Neuronal stem cell (in vitro differentiated cells): ENCODE results near the gene HGS.

Experiments used
- DNase-seq: peaks from one replicate; pipeline ENCODE4 v3.0.0-alpha.2; 2013; ENCODE audit warnings: low spot score
- H2AFZ ChIP-seq: one replicate; pipeline ENCODE4 v1.6.1; 2013; ENCODE audit warnings: mild to moderate bottlenecking, low read length, inconsistent platforms
- H2AK5ac ChIP-seq: 2 replicates; pipeline ENCODE4 v1.6.1; 2013; ENCODE audit warnings: low read depth, mild to moderate bottlenecking, inconsistent platforms, low read length, moderate library complexity, mixed read lengths
- H2BK120ac ChIP-seq: 2 replicates; pipeline ENCODE4 v1.6.1; 2013; ENCODE audit warnings: low read depth, mild to moderate bottlenecking, inconsistent platforms, low read length, moderate library complexity, mixed read lengths
- H2BK12ac ChIP-seq: one replicate; pipeline ENCODE4 v1.6.1; 2013; ENCODE audit warnings: low read length, inconsistent platforms
- H2BK15ac ChIP-seq: 2 replicates; pipeline ENCODE4 v1.6.1; 2013; ENCODE audit warnings: mild to moderate bottlenecking, low read length, inconsistent platforms, mixed read lengths
- H2BK5ac ChIP-seq: one replicate; pipeline ENCODE4 v1.6.1; 2013; ENCODE audit warnings: inconsistent platforms, mild to moderate bottlenecking, low read length, moderate library complexity
- H3K14ac ChIP-seq: one replicate; pipeline ENCODE4 v1.6.1; 2013; ENCODE audit warnings: low read length, inconsistent platforms
- H3K18ac ChIP-seq: 2 replicates; pipeline ENCODE4 v1.6.1; 2013; ENCODE audit warnings: low read length, inconsistent platforms
- H3K23ac ChIP-seq: 2 replicates; pipeline ENCODE4 v1.6.1; 2013; ENCODE audit warnings: low read depth, mild to moderate bottlenecking, mixed read lengths, low read length, inconsistent platforms; ENCODE audit not compliant: poor library complexity
- H3K27ac ChIP-seq: replicated peaks from 3 replicates; pipeline ENCODE4 v1.5.1; 2013; ENCODE audit warnings: low read length, inconsistent platforms
- H3K27me3 ChIP-seq, 3 experiments: 2 replicates each; pipeline ENCODE4 v1.6.1; 2013; ENCODE audit warnings: low read length in 3 of 3, mild to moderate bottlenecking in 2 of 3, inconsistent platforms in 1 of 3, low read depth in 1 of 3, mixed read lengths in 1 of 3, moderate library complexity in 1 of 3; ENCODE audit not compliant: control insufficient read depth in 3 of 3, insufficient read depth in 3 of 3
- H3K36me3 ChIP-seq, 2 donors: replicated peaks in 1 of 2; 2 replicates each; pipeline ENCODE4 v1.6.1; 2013; ENCODE audit warnings: low read length in 2 of 2; ENCODE audit not compliant: control insufficient read depth in 2 of 2, insufficient read depth in 2 of 2
- H3K4ac ChIP-seq: 2 replicates; pipeline ENCODE4 v1.6.1; 2013; ENCODE audit warnings: inconsistent platforms, mild to moderate bottlenecking, low read length, moderate library complexity
- H3K4me1 ChIP-seq, 2 donors: 1 replicate in 1 of 2; 2 replicates in 1 of 2; pipeline ENCODE4 v1.6.1; 2013; ENCODE audit warnings: low read length in 2 of 2, low read depth in 1 of 2; ENCODE audit not compliant: control insufficient read depth in 2 of 2, insufficient read depth in 1 of 2
- H3K4me2 ChIP-seq: one replicate; pipeline ENCODE4 v1.6.1; 2013; ENCODE audit warnings: mild to moderate bottlenecking, low read length, inconsistent platforms; ENCODE audit not compliant: insufficient read depth, poor library complexity, severe bottlenecking
- H3K4me3 ChIP-seq, 2 donors: 2 replicates each; pipeline ENCODE4 v1.5.1; 2013; ENCODE audit warnings: low read length in 2 of 2, mild to moderate bottlenecking in 2 of 2, inconsistent platforms in 1 of 2, moderate library complexity in 1 of 2
- H3K79me1 ChIP-seq: one replicate; pipeline ENCODE4 v1.6.1; 2013; ENCODE audit warnings: low read depth, mild to moderate bottlenecking, inconsistent platforms, low read length, moderate library complexity
- H3K9ac ChIP-seq: one replicate; pipeline ENCODE4 v1.6.1; 2013; ENCODE audit warnings: mild to moderate bottlenecking, low read depth, low read length, inconsistent platforms; ENCODE audit not compliant: poor library complexity
- H3K9me3 ChIP-seq, 2 donors: replicated peaks in 1 of 2; 2 replicates each; pipeline versions ENCODE3 to v1.6.1; 2013; ENCODE audit warnings: low read length in 2 of 2, mild to moderate bottlenecking in 2 of 2, inconsistent platforms in 1 of 2, low read depth in 1 of 2, mixed read lengths in 1 of 2, moderate library complexity in 1 of 2; ENCODE audit not compliant: control insufficient read depth in 2 of 2, insufficient read depth in 1 of 2
- H4K8ac ChIP-seq: one replicate; pipeline ENCODE4 v1.6.1; 2013; ENCODE audit warnings: low read depth, mild to moderate bottlenecking, inconsistent platforms, low read length, moderate library complexity
- H4K91ac ChIP-seq: one replicate; pipeline ENCODE4 v1.6.1; 2013; ENCODE audit warnings: low read length, low read depth, mild to moderate bottlenecking, inconsistent platforms; ENCODE audit not compliant: poor library complexity
- WGBS, 2 donors: extraction: QIAGEN DNeasy Blood & Tissue Kit; methylation state at CpG; one replicate each; pipeline ENCODE4 v1.1.7; 2013; ENCODE audit warnings: missing lambda C conversion rate in 2 of 2, mixed read lengths in 1 of 2; ENCODE audit not compliant: insufficient read length in 2 of 2, insufficient replicate concordance in 1 of 2; ENCODE audit errors: extremely low coverage in 2 of 2; 5-methylcytosine and 5-hydroxymethylcytosine counted together

HGS gene

GRCh38 chr17:81723651-81724209 lies 39.9 kb downstream of the HGS start:
- H3K14ac ChIP-seq, result no peak overlapping the region

GRCh38 chr17:81725439-81725838 lies 41.6 kb downstream of the HGS start:
- no CpG with 5 or more reads among the region's 9 CpGs for WGBS, 2 donors
- no peak overlapping the region for H3K4ac ChIP-seq
- no peak overlapping the region for H2BK12ac ChIP-seq
- H4K8ac ChIP-seq, result no peak overlapping the region
- no peak overlapping the region for H3K18ac ChIP-seq
- no peak overlapping the region for H3K4me2 ChIP-seq
- H3K79me1 ChIP-seq, result no peaks in the 10 kb centered on the region
- H2AFZ ChIP-seq, result no peak overlapping the region
- no peaks in the 10 kb centered on the region for H3K36me3 ChIP-seq
- no peak overlapping the region for H3K4me3 ChIP-seq
- H2AK5ac ChIP-seq, result no peak overlapping the region
- H3K23ac ChIP-seq, result no peak overlapping the region
- H4K91ac ChIP-seq, result no peak overlapping the region
- H2BK120ac ChIP-seq, result no peak overlapping the region
- DNase-seq, result no peak
- no peaks in the 10 kb centered on the region for H3K4me1 ChIP-seq
- no peaks in the 10 kb centered on the region for H3K27me3 ChIP-seq
- no peak overlapping the region for H2BK5ac ChIP-seq
- no peak overlapping the region for H3K14ac ChIP-seq
- H3K9me3 ChIP-seq, result no peaks in the 10 kb centered on the region
- H3K9ac ChIP-seq, result no peak overlapping the region
- no peak overlapping the region for H2BK15ac ChIP-seq
- no peak overlapping the region for H3K27ac ChIP-seq

More at GRCh38 chr17:81723651-81724209, 39.9 kb downstream of the HGS start:
- Histone ChIP-seq H2BK15ac (no peak overlapping the region), H3K4ac (no peak overlapping the region), H3K27ac (no peak overlapping the region), H3K18ac (no peak overlapping the region), H4K91ac (no peak overlapping the region), H2AK5ac (no peak overlapping the region), H2AFZ (no peak overlapping the region), H3K4me2 (no peak overlapping the region), H3K9me3 (no peaks in the 10 kb centered on the region), H2BK5ac (no peak overlapping the region), H2BK120ac (no peak overlapping the region), H3K4me1 (no peaks in the 10 kb centered on the region), H3K36me3 (peaks cover 0 to 12% of the 10 kb centered on the region in 2 donors), H4K8ac (no peak overlapping the region), H3K27me3 (no peaks in the 10 kb centered on the region), H3K4me3 (no peak overlapping the region), H3K79me1 (no peaks in the 10 kb centered on the region), H3K23ac (no peak overlapping the region), H2BK12ac (no peak overlapping the region), H3K9ac (no peak overlapping the region)
- no peak for DNase-seq
- no CpG with 5 or more reads among the region's 12 CpGs for WGBS, 2 donors

GRCh38 chr17:81726004-81726403 lies 42.2 kb downstream of the HGS start:
- H3K36me3 ChIP-seq, result no peaks in the 10 kb centered on the region

GRCh38 chr17:81727324-81728031 lies 43.7 kb downstream of the HGS start:
- H2BK15ac ChIP-seq, result no peak overlapping the region
- no peak overlapping the region for H3K14ac ChIP-seq
- H3K4me3 ChIP-seq, result no peak overlapping the region
- H3K27me3 ChIP-seq, result peaks cover 0 to 6% (median 0%) of the 10 kb centered on the region in 3 experiments
- H3K9ac ChIP-seq, result peak overlapping the region; percentile 72
- no peak for DNase-seq
- H4K91ac ChIP-seq, result no peak overlapping the region
- no peak overlapping the region for H2BK120ac ChIP-seq
- no peaks in the 10 kb centered on the region for H3K79me1 ChIP-seq
- H3K9me3 ChIP-seq, result no peaks in the 10 kb centered on the region
- no peaks in the 10 kb centered on the region for H3K36me3 ChIP-seq
- H2BK12ac ChIP-seq, result no peak overlapping the region
- H3K4ac ChIP-seq, result no peak overlapping the region
- H3K27ac ChIP-seq, result no peak overlapping the region
- H4K8ac ChIP-seq, result no peak overlapping the region
- no CpG with 5 or more reads among the region's 23 CpGs for WGBS, 2 donors
- H2BK5ac ChIP-seq, result peak overlapping the region; percentile 72
- H2AK5ac ChIP-seq, result no peak overlapping the region
- H3K4me2 ChIP-seq, result no peak overlapping the region
- H3K18ac ChIP-seq, result no peak overlapping the region
- peak overlapping the region; percentile 32 for H2AFZ ChIP-seq
- peaks cover 5 to 6% of the 10 kb centered on the region in 2 donors for H3K4me1 ChIP-seq
- H3K23ac ChIP-seq, result peak overlapping the region; percentile 49

More at GRCh38 chr17:81726004-81726403, 42.2 kb downstream of the HGS start:
- Histone ChIP-seq H3K4me2 (no peak overlapping the region), H3K9me3 (no peaks in the 10 kb centered on the region), H3K27ac (no peak overlapping the region), H2AK5ac (no peak overlapping the region), H2BK15ac (no peak overlapping the region), H3K27me3 (no peaks in the 10 kb centered on the region), H2AFZ (no peak overlapping the region), H3K14ac (no peak overlapping the region), H2BK120ac (no peak overlapping the region), H3K79me1 (no peaks in the 10 kb centered on the region), H3K4me1 (no peaks in the 10 kb centered on the region), H3K4ac (no peak overlapping the region), H2BK5ac (no peak overlapping the region), H4K8ac (no peak overlapping the region), H4K91ac (no peak overlapping the region), H3K23ac (no peak overlapping the region), H3K18ac (no peak overlapping the region), H2BK12ac (no peak overlapping the region), H3K4me3 (no peak overlapping the region), H3K9ac (no peak overlapping the region)
- WGBS, 2 donors, result no CpG with 5 or more reads among the region's 9 CpGs
- no peak for DNase-seq
